H1 (cell line): ENCODE data around the gene ZNF212. TPM values are rescaled to one million over a fixed set of nuclear protein-coding genes. Genes with fewer than 3 reads are reported as not detected.
"Not testable (repeated sequence)": the region's sequence is repeated elsewhere in the genome, so short reads cannot be mapped to it uniquely, and the experiment has no call there.

Experiments
- CTCF ChIA-PET: fragments of 300-600 bp; sonication (Branson Sonifier 250); formaldehyde crosslinking; loops from one replicate; lab custom pipeline; 2021; ENCODE audit not compliant: partially characterized antibody; lab: Charles Lee
- POLR2A ChIA-PET: fragments of 300-600 bp; sonication (Branson Sonifier 250); formaldehyde crosslinking; loops from one replicate; lab custom pipeline; 2021; ENCODE audit warnings: inconsistent platforms; ENCODE audit not compliant: partially characterized antibody; lab: Charles Lee
- DNase-seq, 2 experiments: peaks; one replicate each; pipeline versions ENCODE4 v3.0.0 to v3.0.0-alpha.2; 2010 to 2022; ENCODE audit warnings: low spot score in 2 of 2, low read depth in 1 of 2, mixed read lengths in 1 of 2
- FAIRE-seq: peaks from 2 replicates; lab custom pipeline; 2011; peaks lifted over from hg19 to GRCh38; lab: Jason Lieb, UNC
- H2AFZ ChIP-seq: 2 replicates; pipeline ENCODE4 v1.8.1; 2012; ENCODE audit warnings: low read length, inconsistent platforms
- H2AK5ac ChIP-seq: 2 replicates; pipeline ENCODE4 v1.6.1; 2013; ENCODE audit warnings: low read depth, low read length
- H2BK120ac ChIP-seq: replicated peaks from 2 replicates; pipeline ENCODE3; 2013; ENCODE audit warnings: low read depth, low read length, inconsistent platforms
- H2BK12ac ChIP-seq: 2 replicates; pipeline ENCODE4 v1.6.1; 2013; ENCODE audit warnings: low read depth, low read length
- H2BK15ac ChIP-seq: 2 replicates; pipeline ENCODE4 v1.6.1; 2013; ENCODE audit warnings: low read length
- H2BK20ac ChIP-seq: 2 replicates; pipeline ENCODE4 v1.6.1; 2013; ENCODE audit warnings: low read length
- H2BK5ac ChIP-seq: 2 replicates; pipeline ENCODE4 v1.6.1; 2013; ENCODE audit warnings: low read depth, low read length
- H3K14ac ChIP-seq: 2 replicates; pipeline ENCODE4 v1.6.1; 2013; ENCODE audit warnings: inconsistent platforms; ENCODE audit not compliant: insufficient read length
- H3K18ac ChIP-seq: 2 replicates; pipeline ENCODE4 v1.6.1; 2013; ENCODE audit warnings: low read length; ENCODE audit errors: extremely low read depth
- H3K23ac ChIP-seq: 2 replicates; pipeline ENCODE4 v1.6.1; 2013; ENCODE audit warnings: inconsistent platforms; ENCODE audit not compliant: insufficient read length
- H3K23me2 ChIP-seq: 2 replicates; pipeline ENCODE4 v1.6.1; 2013; ENCODE audit warnings: low read depth, low read length
- H3K27ac ChIP-seq: 2 replicates; pipeline ENCODE4 v1.6.1; 2011; ENCODE audit warnings: low read depth, low read length, inconsistent platforms
- H3K27me3 ChIP-seq, 4 experiments: replicated peaks in 1 of 4; 1 replicate in 1 of 4; 2 replicates in 3 of 4; pipeline versions ENCODE4 v1.6.1 to v1.8.1; 2011 to 2013; ENCODE audit warnings: low read length in 3 of 4, mild to moderate bottlenecking in 3 of 4, inconsistent platforms in 2 of 4, mixed read lengths in 2 of 4, moderate library complexity in 1 of 4; ENCODE audit not compliant: control insufficient read depth in 3 of 4, insufficient read depth in 3 of 4; ENCODE audit errors: extremely low read depth in 1 of 4
- H3K36me3 ChIP-seq, 4 experiments: 2 replicates each; pipeline versions ENCODE4 v1.6.1 to v1.8.1; 2011 to 2013; ENCODE audit warnings: mild to moderate bottlenecking in 4 of 4, low read length in 3 of 4, moderate library complexity in 2 of 4, control low read depth in 1 of 4, inconsistent platforms in 1 of 4; ENCODE audit not compliant: insufficient read depth in 4 of 4, control insufficient read depth in 2 of 4
- H3K4ac ChIP-seq: replicated peaks from 2 replicates; pipeline ENCODE3; 2013; ENCODE audit warnings: low read length, low read depth, mixed read lengths, inconsistent platforms; ENCODE audit not compliant: insufficient read length
- H3K4me1 ChIP-seq, 4 experiments: replicated peaks in 1 of 4; 1 replicate in 1 of 4; 2 replicates in 3 of 4; pipeline versions ENCODE4 v1.6.1 to v1.8.1; 2011 to 2013; ENCODE audit warnings: low read length in 3 of 4, inconsistent platforms in 2 of 4, mixed read lengths in 1 of 4; ENCODE audit not compliant: insufficient read depth in 4 of 4, control insufficient read depth in 3 of 4
- H3K4me2 ChIP-seq, 2 experiments: 2 replicates each; pipeline versions ENCODE4 v1.6.1 to v1.8.1; 2011 to 2013; ENCODE audit warnings: low read depth in 2 of 2, low read length in 2 of 2, control low read depth in 1 of 2, inconsistent platforms in 1 of 2, mild to moderate bottlenecking in 1 of 2; ENCODE audit not compliant: insufficient read depth in 1 of 2
- H3K4me3 ChIP-seq, 4 experiments: fragments of 200-600, 300-600 bp in 1 of 4; sonication (generic), shearing (Covaris generic), sonication (Bioruptor Twin) in 1 of 4; 2 replicates each; pipeline versions ENCODE4 v1.5.1 to v1.8.1; 2011 to 2016; ENCODE audit warnings: low read length in 4 of 4, low read depth in 3 of 4, control low read depth in 2 of 4, inconsistent platforms in 2 of 4, mild to moderate bottlenecking in 2 of 4, mixed read lengths in 1 of 4, moderate library complexity in 1 of 4; ENCODE audit not compliant: insufficient read depth in 2 of 4; ENCODE audit errors: extremely low read depth in 1 of 4
- H3K56ac ChIP-seq: replicated peaks from 2 replicates; pipeline ENCODE3; 2013; ENCODE audit warnings: low read depth, mild to moderate bottlenecking, mixed read lengths, low read length, inconsistent platforms; ENCODE audit not compliant: insufficient read length
- H3K79me1 ChIP-seq: 2 replicates; pipeline ENCODE4 v1.6.1; 2013; ENCODE audit warnings: low read depth, low read length, control low read depth
- H3K79me2 ChIP-seq, 2 experiments: 2 replicates each; pipeline versions ENCODE4 v1.6.1 to v1.8.1; 2012 to 2013; ENCODE audit warnings: low read length in 2 of 2, mild to moderate bottlenecking in 2 of 2, inconsistent platforms in 1 of 2; ENCODE audit not compliant: insufficient read depth in 2 of 2, control insufficient read depth in 1 of 2
- H3K9ac ChIP-seq, 4 experiments: replicated peaks in 1 of 4; 1 replicate in 1 of 4; 2 replicates in 3 of 4; pipeline versions ENCODE4 v1.6.1 to v1.8.1; 2011 to 2013; ENCODE audit warnings: low read depth in 3 of 4, low read length in 3 of 4, control low read depth in 2 of 4, mild to moderate bottlenecking in 2 of 4, moderate library complexity in 2 of 4, inconsistent platforms in 1 of 4; ENCODE audit errors: extremely low read depth in 1 of 4
- H3K9me3 ChIP-seq, 2 experiments: 2 replicates each; pipeline versions ENCODE4 v1.6.1 to v1.8.1; 2012 to 2013; ENCODE audit warnings: mild to moderate bottlenecking in 2 of 2, moderate library complexity in 2 of 2, control low read depth in 1 of 2, inconsistent platforms in 1 of 2, low read depth in 1 of 2, low read length in 1 of 2, mixed read lengths in 1 of 2; ENCODE audit not compliant: insufficient read depth in 2 of 2
- H4K20me1 ChIP-seq, 2 experiments: replicated peaks in 1 of 2; 2 replicates each; pipeline versions ENCODE3 to v1.8.1; 2011 to 2013; ENCODE audit warnings: inconsistent platforms in 2 of 2, low read length in 2 of 2, mild to moderate bottlenecking in 1 of 2; ENCODE audit not compliant: insufficient read depth in 2 of 2, control insufficient read depth in 1 of 2
- H4K5ac ChIP-seq: 2 replicates; pipeline ENCODE4 v1.6.1; 2013; ENCODE audit warnings: low read length, low read depth, mixed read lengths, inconsistent platforms; ENCODE audit not compliant: insufficient read length
- H4K8ac ChIP-seq: 2 replicates; pipeline ENCODE4 v1.8.0; 2013; ENCODE audit warnings: mild to moderate bottlenecking, moderate library complexity, low read length, inconsistent platforms; ENCODE audit not compliant: insufficient read depth; ENCODE audit errors: extremely low read depth
- H4K91ac ChIP-seq: replicated peaks from 2 replicates; pipeline ENCODE3; 2013; ENCODE audit warnings: low read length, mixed read lengths, inconsistent platforms; ENCODE audit not compliant: insufficient read length
- WGBS, 2 experiments: shearing (Covaris generic) in 1 of 2; methylation state at CpG; one replicate each; pipeline versions ENCODE4 v1.1.6 to v1.1.7; 2013 to 2015; ENCODE audit warnings: low lambda C conversion rate in 2 of 2, mixed read lengths in 2 of 2, inconsistent platforms in 1 of 2, low coverage in 1 of 2, missing lambda C conversion rate in 1 of 2; ENCODE audit not compliant: insufficient replicate concordance in 2 of 2, insufficient coverage in 1 of 2, insufficient read length in 1 of 2; ENCODE audit errors: extremely low coverage in 1 of 2, missing lambda C conversion rate in 1 of 2; 5-methylcytosine and 5-hydroxymethylcytosine counted together
- polyA plus RNA-seq, 7 experiments: library from polyadenylated mRNA; depleted of rRNA in 3 of 7; stranded (reverse) in 5 of 7; unstranded in 2 of 7; fragments of >200 nt in 5 of 7; fragments of 200-250 nt in 2 of 7; gene quantifications; 1 replicate in 5 of 7; 2 replicates in 1 of 7; 4 replicates in 1 of 7; pipeline versions ENCODE4 v1.2.1 to v1.2.3, GENCODE V29; 2011 to 2013; ENCODE audit warnings: missing spikeins in 2 of 7, mixed read lengths in 2 of 7
- total RNA-seq: library from RNA; stranded (reverse); fragmentation: NEBNext Ultra II Directional; extraction: Animal tissue kit (Norgen Biotek cat#: 25700); gene quantifications from 2 replicates; pipeline ENCODE4 v1.2.1, GENCODE V29; 2021

ZNF212 gene
- total and polyA plus RNA-seq, 2 of the 8 experiments (the other 6 are each of a cell fraction or from before 2014, with no cell fraction given), result 6.7 to 19.3 TPM

DNA sequence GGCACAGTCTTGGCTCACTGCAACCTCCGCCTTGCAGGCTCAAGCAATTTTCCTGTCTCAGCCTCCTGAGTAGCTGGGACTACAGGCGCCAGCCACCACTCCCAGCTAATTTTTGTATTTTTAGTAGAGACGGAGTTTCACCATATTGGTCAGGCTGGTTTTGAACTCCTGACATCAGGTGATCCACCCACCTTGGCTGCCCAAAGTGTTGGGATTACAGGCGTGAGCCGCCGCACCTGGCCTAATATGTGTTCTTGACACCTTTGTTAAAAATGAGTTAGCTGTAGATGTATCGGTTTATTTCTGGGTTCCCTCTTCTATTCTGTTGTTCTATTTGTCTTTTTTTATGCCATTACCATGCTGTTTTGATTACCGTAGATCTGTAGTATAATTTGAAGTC is 35.0 kb downstream of the ZNF212 start:
- not testable (repeated sequence) for H3K36me3 ChIP-seq, H3K4me2 ChIP-seq, H2BK5ac ChIP-seq, H2AK5ac ChIP-seq, H3K9ac ChIP-seq, H3K18ac ChIP-seq, DNase-seq, H3K4ac ChIP-seq, H3K23ac ChIP-seq, H4K5ac ChIP-seq, H3K9me3 ChIP-seq, H2BK12ac ChIP-seq, FAIRE-seq, H2BK15ac ChIP-seq, H3K27me3 ChIP-seq, H3K4me1 ChIP-seq, H4K20me1 ChIP-seq, H4K8ac ChIP-seq, H2BK120ac ChIP-seq, H3K56ac ChIP-seq, H3K27ac ChIP-seq, H2AFZ ChIP-seq, H3K14ac ChIP-seq, H3K4me3 ChIP-seq, H2BK20ac ChIP-seq, H3K79me1 ChIP-seq, H4K91ac ChIP-seq, H3K23me2 ChIP-seq, H3K79me2 ChIP-seq
- 93% methylated on average over 8 of the region's 8 CpGs; no CpG with 5 or more reads in 1 of the 2 experiments for WGBS, 2 experiments
- ChIA-PET POLR2A (interaction anchor here (0.6 kb wide), 1 partner anchor 92 kb away, joined by 3 read pairs; no protein-coding TSS in a partner anchor), CTCF (interaction anchor here (1.8 kb wide), 1 partner anchor 44 kb away, joined by 5 read pairs; no protein-coding TSS in a partner anchor)
